Germinal center (tissue), 1 donor: ENCODE results near the gene PTPRM.

Experiments
- DNase-seq: peaks from one replicate; pipeline ENCODE4 v3.0.0; 2012; ENCODE audit warnings: mixed read lengths, low spot score

The PTPRM gene

GRCh38 chr18:8286303-8286702, 719.2 kb downstream of the PTPRM start:
- no peak for DNase-seq

DNA sequence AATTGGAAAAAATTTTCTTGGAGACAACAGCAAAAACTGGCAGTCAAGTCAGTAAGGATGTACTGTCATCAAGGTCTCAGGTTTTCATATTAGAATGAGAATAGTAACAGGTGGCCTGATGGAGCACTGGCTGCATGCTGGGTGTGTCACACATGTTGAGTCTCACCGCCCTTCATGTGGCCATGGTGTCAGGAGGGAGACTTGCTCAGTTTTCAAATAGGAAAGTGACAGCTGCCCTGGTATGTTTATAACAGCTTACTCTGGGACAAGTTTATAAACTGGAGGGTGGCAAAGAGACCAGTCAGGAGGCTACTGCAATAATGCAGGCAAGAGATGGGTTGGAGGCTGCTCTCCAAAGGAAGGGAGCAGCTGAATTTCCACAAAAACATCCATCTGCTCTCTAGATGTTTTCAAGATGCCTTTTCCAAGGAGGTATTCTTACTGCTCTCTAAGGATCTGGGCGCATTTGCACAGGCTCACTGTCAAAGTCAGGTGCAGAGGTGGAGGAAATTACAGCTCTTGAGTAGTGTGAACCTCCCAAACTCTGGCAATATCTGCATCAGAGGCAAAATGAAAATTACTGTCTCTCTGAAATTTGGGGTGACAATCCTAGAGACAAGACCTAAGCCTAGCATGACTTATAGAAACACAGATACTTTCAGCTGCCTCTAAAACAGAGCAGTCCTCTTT, 720.2 kb downstream of the PTPRM start:
- DNase-seq, result no peak

- no peak for DNase-seq
Measured at GRCh38 chr18:8288472-8289195, 721.5 kb downstream of the PTPRM start.

- no peak for DNase-seq
Measured at GRCh38 chr18:8290435-8290834, 723.3 kb downstream of the PTPRM start.

DNA sequence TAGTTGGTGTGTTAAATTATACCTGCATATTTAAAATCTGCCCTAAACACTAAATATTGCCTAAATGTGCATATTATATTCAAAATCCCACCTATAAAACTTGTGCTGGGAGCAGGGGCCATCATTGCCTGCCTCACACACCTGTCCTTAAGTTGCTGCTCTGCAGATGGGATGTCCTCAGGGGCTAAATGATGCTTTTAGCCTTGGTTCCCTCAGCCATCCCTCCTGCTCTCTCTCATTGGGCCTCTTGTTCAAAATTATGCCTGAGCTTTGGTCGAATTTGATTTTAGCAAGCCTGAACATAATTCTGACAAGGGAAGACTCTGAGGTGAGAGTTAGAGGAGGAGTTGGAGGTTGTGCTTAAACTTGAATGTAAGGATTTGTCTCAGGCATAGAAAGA, 723.8 kb downstream of the PTPRM start:
- DNase-seq, result no peak

DNA sequence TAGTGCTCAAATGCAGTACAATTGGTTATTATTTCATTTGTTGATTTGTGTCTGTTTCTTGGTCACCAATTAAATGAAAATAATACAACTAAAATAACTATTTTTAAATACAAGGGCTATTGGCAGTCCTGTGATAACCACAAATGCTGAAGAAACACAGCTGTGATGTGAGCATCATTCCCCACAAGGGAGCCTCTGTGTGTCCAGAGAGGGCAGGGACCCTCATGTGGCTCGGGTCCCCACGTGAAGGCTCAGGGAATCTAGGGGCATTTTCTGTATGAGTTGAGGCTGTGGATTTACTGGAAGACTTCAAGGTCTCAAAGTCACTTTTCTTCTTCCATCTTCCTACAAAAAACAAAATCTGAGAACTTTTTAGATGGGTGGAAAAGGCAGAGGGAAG, 726.1 kb downstream of the PTPRM start:
- DNase-seq, result no peak

GRCh38 chr18:8296886-8297616, 729.9 kb downstream of the PTPRM start:
- no peak for DNase-seq

DNA sequence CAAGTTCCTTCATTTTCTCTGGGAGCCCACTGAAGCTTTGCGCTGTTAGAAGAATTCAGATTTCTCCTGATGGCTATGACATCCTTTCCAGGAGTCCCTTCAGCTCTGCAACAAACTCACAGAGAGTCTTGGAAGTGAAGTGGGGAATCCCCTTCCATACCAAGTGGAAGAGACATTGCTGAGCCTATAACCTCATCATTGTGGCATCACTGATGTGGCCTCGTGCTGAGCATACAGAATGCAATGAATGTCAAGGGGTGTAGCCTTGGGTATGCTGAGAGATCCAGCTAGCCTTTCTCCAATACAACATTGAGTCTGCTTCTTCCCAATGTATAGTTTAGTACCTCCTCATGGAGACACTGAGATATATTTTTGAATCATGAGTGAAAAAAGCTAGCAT, 731.1 kb downstream of the PTPRM start:
- DNase-seq, result no peak

- DNase-seq, result no peak
Measured at GRCh38 chr18:8299054-8299980, 732.2 kb downstream of the PTPRM start.

DNA sequence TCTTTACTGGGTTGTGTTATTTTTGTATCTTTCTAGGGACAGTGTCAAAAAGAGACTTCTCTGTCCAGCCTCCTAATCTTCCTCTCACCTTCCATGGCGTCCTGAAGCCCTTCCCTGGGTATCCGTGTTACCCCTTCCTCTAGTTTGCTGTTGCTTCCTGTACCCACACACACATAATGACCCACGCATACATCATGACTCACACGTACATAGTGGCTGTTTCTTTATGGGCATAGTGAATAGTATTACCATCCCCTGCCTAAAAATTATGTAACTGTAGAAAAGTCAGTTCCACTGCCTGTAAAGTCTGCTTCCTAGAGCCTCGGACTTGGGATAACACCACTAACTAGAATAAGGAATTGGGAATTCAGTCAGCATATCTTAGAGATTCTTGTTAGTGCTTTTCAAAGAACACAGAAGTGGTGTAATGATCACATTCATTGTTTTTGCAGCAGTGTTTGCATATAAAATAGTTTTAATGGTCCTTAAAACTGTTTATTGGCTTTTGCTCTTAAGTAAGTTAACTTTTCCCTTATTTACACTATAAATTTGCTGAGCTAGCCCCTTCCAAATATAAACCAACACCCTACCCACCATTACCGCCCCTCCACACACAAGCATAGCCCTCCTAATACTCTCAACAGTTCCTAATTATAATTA, 733.8 kb downstream of the PTPRM start:
- no peak for DNase-seq

DNA sequence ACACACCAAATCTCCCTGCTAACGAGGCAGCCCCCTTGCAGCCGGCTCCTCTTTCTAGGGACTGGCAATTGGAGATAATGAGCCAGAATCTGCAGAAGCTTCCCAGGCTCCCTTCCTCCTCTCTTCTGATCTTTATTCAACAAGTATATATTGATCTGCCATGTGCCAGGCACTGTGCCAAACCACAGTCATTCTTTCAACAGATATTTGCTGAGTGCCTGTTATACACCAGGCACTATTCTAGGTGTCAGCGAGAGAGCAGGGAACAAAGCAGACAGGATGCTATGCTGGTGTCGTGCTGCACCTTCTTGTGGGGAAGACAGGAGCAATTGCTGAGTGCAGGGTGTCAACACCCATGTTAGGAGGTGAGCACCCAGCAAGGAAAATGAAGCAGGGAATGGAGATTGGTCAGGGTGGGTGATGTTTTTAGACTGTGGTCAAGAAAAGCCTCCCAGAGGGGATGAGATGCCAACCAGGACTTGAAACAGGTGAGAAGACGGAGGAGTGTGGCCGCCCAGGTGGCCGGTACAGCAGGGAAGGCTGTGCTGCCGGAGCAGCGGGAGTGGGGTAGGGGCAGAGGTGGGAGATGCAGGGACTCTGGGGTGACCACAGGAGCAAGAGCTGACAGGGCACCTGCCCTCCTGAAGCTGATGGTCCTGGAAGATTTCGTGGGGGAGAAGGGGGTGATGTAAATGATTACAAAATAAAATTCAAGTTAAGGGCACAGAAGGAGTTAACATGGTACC, 734.5 kb downstream of the PTPRM start:
- DNase-seq, result no peak

DNA sequence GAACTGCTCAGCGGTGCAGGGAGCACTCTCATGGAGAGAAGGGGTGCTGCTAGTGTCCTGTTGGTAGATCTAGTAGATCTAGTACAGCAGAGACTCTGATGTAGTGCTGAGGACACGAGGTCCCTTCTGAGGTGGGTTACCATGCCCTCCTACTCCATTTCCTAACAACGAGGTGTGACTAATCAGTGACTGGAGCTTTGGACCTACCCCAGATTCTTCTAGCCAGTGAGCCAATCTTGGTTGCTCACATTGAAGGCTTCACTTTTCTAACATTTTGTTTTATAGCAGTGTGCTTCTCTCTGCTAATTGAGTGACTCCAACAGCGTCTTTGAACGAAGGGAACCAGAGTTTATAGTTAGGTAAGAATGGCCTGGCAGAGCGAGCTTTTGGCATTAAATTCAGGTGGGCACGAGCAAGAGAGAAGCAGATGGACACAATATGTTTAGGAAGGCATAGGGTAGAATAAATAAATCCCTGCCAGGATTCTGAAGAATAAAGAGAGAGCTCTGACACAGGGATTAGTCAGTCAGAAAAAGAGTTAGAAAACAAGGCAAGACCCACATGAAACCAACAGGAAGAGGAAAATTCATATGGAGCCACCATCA, 736.1 kb downstream of the PTPRM start:
- no peak for DNase-seq

- DNase-seq, result no peak
Measured at GRCh38 chr18:8307960-8308359, 740.8 kb downstream of the PTPRM start.

DNA sequence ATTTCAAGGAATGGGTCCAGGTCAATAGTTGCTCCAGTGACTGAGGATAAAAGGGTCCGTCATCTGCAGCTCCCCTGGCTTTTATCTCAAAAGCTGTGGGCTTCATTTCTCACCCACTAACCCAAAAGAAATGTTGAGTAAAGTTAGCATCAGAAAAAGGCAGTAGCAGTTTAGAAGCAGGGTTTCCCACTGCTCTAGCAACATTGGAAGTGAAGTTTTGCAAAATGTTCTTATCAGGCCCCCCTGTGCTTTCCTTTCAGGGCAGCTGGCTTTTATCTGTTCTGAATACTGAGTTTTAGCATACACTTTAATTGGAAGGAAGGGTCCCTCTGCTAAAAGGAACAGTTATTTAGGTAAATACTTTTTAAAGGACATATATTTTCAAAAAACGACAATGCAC, 745.9 kb downstream of the PTPRM start:
- no peak for DNase-seq

- no peak for DNase-seq
Measured at GRCh38 chr18:8314124-8314523, 747.0 kb downstream of the PTPRM start.

DNA sequence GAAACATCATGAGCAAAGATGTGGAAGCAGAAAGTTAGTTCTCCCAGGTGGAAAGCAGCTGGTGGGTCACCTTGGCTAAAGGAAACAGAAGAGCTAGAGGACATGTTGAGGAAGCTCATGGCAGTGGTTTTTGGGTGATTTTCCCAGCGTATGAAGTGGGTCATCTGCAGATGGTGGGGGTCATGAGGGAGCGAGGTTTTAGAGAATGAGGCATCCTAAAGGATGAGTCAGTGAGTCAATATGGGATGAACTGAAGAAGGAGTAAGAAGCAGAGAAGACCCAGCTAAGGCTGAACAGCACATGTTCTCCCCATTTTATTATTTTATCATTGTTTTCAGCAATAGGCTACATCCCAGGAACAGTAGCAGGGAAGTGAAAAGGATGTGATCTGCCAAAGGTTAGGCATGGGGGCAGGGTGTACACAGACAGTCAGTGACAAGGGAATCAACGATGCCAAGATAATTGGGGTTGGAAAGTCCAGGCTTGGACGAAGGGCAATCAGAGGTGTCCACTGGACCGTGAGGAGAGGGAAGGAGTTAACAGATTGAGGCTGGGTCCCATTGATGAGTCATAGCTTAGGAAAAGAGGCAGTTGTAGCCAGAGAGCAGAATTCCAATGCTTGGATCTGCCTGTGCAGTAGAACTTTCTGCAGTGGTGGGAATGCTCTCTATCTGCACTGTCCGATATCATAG, 752.8 kb downstream of the PTPRM start:
- no peak for DNase-seq

GRCh38 chr18:8322486-8322885, 755.4 kb downstream of the PTPRM start:
- DNase-seq, result no peak

DNA sequence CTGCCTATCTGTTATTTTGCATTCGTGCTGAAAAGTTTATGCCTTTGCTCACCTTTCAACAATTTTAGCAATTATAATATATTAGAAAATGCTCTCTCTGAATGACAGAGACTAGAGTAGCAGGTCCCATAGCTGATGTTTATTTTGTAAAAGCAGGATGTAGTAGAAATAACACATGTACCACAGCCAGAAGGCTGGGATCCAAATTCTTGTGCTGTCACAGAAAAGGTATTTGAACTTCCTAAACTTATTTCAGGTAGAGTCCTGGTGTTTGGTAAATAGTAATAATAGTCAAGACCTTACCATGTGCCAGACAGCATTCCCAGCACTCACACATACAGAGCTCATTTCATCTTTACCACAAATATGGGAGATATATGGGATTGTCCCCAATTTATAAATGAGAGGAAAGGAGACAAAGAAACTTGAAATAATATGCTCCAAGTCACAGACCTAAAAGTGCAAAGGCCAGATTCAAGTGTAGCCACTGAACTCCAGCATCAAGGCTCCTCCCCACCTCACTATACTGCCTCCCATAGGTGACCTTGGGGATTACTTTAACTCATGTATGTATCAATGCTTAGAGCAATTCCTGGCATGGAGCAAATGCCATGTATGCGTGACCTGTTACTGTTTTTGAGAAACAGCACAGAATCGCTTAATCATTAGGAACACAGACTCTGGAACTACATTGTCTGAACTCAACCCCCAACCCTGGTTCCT, 757.4 kb downstream of the PTPRM start:
- no peak for DNase-seq

- no peak for DNase-seq
Measured at GRCh38 chr18:8326763-8327394, 759.8 kb downstream of the PTPRM start.
